ENCODE data around the gene EEF2K.

EEF2K gene

GRCh38 chr16:22193063-22193411, 13.0 kb upstream of the EEF2K start:
- no peak for ATAC-seq
- TF ChIP-seq TOX (CRISPR knock-in tag; IDR thresholded peaks at IDR 0.05; ENCODE audit: borderline replicate concordance) (no peak), ZNF565 (CRISPR knock-in tag; conservative IDR thresholded peaks at IDR 0.05; ENCODE audit: low read depth) (no peak), TCF4 (CRISPR knock-in tag; IDR thresholded peaks at IDR 0.05; ENCODE audit: borderline replicate concordance) (no peak), CREB5 (CRISPR knock-in tag; IDR thresholded peaks at IDR 0.05; ENCODE audit: low read depth) (no peak), ZFP3 (CRISPR knock-in tag; IDR thresholded peaks at IDR 0.05) (no peak), ZNF8 (CRISPR knock-in tag; IDR thresholded peaks at IDR 0.05) (no peak), SNAI2 (CRISPR knock-in tag; IDR thresholded peaks at IDR 0.05) (no peak), CSRNP3 (CRISPR knock-in tag; IDR thresholded peaks at IDR 0.05) (no peak), TSHZ2 (CRISPR knock-in tag; IDR thresholded peaks at IDR 0.05) (no peak), OSR1 (CRISPR knock-in tag; IDR thresholded peaks at IDR 0.05) (no peak), PATZ1 (CRISPR knock-in tag; IDR thresholded peaks at IDR 0.05; ENCODE audit: borderline replicate concordance) (no peak)

- TF ChIP-seq ESRRG (CRISPR knock-in tag; IDR thresholded peaks at IDR 0.05): no peak
- no peak for TF ChIP-seq TSHZ2 (CRISPR knock-in tag; IDR thresholded peaks at IDR 0.05)
- no peak for TF ChIP-seq ARNTL (CRISPR knock-in tag; IDR thresholded peaks at IDR 0.05; ENCODE audit: borderline replicate concordance, low read depth)
- no peak for TF ChIP-seq PPARA (CRISPR knock-in tag; IDR thresholded peaks at IDR 0.05; ENCODE audit: borderline replicate concordance)
- no peak for TF ChIP-seq ISL1 (CRISPR knock-in tag; IDR thresholded peaks at IDR 0.05)
- ATAC-seq: no peak
These were observed 11.2 kb upstream of the EEF2K start for GRCh38 chr16:22194707-22195444.

- ATAC-seq: no peak
- TF ChIP-seq CSRNP3 (CRISPR knock-in tag; IDR thresholded peaks at IDR 0.05): no peak
- TF ChIP-seq TCF4 (CRISPR knock-in tag; IDR thresholded peaks at IDR 0.05; ENCODE audit: borderline replicate concordance): no peak
- no peak for TF ChIP-seq ZFP30 (CRISPR knock-in tag; IDR thresholded peaks at IDR 0.05)
- no peak for TF ChIP-seq ZC3H10 (CRISPR knock-in tag; IDR thresholded peaks at IDR 0.05)
These were observed 10.7 kb upstream of the EEF2K start for GRCh38 chr16:22195445-22195694.

Data from SK-N-SH treated with all-trans-retinoic acid at 6 μM for 48 hours (cell line).